Activated CD8-positive, alpha-beta memory T cell treated with anti-CD3 and anti-CD28 coated beads, Interleukin-2, amount 50 U/mL, for 24 hours (primary cell): ENCODE data around the gene DDX10.

Experiments used
- DNase-seq: peaks from one replicate; pipeline ENCODE4 v3.0.0-alpha.2; 2020; ENCODE audit errors: extremely low read depth

The DDX10 gene

DNA sequence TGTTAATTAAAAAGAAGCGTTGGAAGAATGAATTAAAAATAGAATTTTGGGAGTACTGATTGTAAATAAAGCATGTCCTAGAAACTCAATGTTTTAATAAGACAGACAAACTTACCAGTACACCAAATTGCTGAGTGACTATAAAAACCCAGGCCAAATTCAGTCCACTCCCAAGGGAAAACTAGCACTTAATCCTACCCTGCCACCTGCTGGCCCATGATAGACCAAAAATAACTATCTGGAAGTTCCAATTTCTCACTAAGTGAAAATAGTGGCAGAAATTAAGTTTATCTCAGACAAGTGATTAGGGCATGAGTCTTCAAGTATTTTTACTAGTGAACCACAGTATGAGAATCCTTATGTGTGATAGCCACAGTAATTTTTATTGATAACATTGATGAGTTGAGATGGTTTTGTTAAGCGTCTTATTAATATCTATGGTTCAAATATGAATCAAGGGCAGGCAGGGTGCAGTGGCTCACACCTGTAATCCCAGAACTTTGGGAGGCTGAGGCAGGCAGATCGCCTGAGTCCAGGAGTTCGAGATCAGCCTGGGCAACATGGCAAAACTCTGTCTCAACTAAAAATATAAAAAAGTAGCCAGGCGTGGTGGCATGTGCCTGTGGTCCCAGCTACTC lies 9.8 kb upstream of the DDX10 start:
- DNase-seq, result no peak

DNA sequence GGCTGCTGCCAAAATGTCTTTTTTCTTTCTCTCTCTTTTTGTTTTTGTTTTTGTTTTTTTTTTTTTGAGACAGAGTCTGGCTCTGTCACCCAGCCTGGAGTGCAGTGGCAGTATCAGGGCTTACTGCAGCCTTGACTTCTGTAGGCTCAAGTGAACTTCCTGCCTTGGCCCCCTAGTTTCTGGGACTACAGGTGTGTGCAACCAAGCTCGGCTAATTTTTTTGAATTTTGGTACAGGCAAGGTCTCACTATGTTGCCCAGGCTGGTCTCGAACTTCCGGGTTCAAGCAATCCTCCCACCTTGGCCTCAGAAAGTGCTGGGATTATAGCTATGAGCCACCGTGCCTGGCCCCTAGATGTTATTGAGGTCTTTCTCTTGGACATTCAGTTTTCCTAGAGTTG lies 2.2 kb upstream of the DDX10 start:
- no peak for DNase-seq

DNA sequence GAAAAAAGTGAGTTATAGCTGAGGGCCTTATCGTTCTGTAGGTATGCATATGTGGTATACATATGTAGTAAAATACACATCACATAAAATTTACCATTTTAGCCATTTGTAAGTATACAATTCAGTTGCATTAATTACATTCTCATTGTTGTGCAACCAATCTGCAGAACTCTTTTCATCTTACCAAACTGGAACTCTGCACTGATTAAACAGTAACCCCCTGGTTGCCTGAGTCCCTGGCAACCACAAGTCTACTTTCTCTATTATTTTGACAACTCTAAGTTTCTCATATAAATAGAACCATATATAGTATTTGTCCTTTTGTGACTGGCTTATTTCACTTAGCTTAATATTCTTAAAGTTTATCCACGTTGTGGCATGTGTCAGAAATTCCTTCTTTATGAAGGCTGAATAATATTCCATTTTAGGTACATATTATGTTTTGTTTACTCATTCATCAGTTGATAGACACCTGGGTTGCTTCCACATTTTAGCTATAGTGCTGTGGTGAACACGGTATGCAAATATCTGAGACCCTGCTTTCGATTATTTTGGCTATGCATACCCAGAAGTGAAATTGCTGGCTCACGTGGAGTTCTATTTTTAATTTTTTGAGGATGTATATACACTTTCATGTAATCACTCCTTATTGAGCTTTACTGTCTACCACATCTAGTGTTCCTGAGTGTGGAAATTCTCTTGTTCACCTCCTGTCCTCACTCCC lies 1.6 kb upstream of the DDX10 start:
- no peak for DNase-seq

DNA sequence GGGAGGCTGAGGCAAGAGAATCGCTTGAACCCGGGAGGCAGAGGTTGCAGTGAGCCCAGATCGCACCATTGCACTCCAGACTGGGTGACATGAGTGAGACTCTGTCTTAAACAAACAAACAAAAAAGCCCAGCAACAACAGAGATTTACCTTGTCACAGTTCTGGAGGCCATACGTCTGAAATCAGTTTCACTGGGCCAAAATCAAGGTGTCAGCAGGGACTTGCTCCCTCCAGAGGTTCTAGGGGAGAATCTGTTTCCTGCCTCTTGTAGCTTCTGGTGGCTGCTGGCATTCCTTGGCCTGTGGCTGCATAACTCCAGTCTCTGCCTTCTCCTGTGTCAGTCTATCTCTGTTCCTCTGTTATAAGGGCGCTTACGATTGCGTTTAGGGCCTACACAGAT lies 1.5 kb downstream of the DDX10 start:
- no peak for DNase-seq

DNA sequence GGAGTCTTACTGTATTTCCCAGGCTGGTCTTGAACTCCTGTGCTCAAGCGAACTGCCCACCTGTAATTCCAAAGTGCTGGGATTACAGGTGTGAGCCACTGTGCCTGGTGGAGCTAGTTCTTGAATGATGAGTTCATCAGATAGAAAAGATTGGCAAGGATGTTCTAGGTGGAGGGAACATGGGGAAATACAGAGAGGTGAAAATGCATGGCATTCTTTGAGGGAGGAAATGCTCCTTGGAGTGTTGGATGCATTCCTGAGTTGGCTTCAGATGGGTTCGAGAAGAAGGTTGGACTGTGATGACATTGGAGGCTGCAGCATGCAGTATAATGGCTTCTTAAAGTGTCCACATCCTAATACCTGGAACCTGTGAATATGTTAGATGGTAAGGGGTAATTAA lies 4.4 kb downstream of the DDX10 start:
- no peak for DNase-seq

DNA sequence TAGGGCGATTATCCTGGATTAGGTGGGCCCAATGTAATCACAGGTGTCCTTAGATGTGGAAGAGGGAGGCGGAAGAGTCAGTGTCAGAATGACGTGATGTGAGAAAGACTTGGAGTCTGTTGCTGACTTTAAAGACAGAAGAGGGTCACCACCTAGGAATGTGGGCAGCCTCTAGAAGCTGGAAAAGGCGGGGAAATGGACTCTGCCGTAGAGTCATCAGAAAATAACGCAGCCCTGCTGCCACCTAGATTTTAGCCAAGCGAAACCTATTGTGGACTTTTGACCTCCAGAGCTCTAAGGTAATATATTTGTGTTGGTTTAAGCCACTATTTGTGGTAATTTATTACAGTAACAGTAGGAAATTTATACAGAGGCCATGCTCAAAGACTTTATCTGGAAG lies 4.8 kb downstream of the DDX10 start:
- DNase-seq, result no peak

DNA sequence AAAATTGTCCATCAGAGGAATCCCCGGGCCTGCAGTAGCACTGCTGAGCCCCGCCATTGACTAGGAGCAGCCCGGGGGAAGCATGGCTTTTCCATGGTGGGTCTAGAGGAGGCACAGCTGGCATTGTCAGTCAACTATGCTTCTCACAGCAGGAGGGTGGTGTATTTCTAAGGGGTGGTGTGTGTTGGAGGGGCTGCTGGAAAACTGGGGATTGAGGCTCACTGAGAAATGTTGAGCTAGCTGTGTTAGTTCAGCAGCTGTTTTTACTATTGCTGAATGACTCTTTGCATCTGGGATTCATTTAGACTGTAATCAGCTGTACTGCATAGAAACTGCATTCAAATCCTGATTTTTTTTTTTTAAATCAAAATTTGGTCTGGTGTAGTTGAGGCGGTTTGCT lies 5.6 kb downstream of the DDX10 start:
- no peak for DNase-seq

DNA sequence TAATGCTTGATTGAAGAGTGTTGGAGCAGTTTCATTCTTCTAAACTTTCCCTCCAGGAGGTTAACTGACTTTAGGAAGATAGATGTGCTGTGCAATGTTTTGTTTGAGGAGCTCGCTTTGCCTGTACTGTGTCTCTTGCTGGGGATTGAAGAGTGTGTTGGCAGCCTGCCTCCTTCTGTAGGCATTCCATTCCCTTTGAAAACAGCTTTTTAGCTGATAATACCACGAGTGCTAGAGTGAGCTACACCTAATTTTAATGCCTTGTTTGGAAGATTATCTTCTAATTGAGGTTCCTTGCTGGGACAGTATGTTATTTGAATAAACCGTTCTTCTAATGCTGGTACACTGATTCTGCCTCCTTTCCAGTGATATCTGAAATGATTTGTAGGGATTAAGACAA lies 7.2 kb downstream of the DDX10 start:
- no peak for DNase-seq

DNA sequence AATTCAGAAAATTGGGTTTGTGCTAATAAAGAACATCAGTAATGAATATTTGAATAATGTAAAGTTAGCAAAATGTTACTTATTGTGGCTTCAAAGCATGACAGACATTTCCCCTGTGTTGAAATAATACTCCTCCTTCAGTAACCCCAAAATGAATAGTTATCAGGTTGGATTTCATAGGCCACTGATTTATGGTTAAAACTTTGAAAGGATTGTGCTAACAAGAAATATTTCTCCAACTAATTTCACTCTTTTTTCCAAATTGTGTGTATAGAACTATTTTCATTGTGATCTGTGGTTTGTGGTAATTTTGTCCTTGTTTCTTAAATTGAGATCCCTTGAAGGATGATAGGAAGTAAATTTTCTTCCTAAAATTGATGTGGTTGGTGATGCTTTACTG lies 7.9 kb downstream of the DDX10 start:
- DNase-seq, result no peak

DNA sequence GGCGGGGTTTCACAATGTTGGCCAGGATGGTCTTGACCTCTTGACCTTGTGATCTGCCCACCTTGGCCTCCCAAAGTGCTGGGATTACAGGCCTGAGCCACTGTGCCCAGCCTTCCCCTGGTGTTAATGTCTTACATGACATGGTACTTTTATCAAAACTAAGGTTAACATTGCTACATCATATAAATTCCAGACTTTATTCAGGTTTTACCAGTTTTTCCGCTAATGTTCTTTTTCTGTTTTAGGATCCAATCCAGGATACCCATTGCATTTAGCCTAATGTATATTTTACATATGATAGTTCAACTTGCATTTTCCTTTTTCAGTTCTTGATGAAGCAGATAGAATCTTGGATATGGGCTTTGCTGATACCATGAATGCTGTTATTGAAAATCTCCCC lies 14.2 kb downstream of the DDX10 start:
- DNase-seq, result no peak

DNA sequence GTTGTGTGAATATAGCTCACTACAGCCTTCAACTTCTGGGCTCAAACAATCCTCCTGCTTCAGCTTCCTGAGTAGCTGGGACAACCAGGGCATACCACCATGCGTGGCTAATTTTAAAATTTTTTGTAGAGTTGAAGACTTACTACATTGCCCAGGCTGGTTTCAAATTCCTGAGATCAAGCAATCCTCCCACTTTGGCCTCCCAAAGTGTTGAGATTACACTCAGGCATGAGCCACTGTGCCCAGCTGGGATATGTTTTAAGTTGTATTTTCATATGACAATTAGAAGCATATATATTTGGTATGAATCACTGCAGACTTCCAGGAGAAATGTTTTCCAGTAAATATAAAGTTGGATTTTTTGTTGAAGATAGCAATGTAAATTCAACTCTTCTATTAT lies 15.4 kb downstream of the DDX10 start:
- DNase-seq, result no peak

DNA sequence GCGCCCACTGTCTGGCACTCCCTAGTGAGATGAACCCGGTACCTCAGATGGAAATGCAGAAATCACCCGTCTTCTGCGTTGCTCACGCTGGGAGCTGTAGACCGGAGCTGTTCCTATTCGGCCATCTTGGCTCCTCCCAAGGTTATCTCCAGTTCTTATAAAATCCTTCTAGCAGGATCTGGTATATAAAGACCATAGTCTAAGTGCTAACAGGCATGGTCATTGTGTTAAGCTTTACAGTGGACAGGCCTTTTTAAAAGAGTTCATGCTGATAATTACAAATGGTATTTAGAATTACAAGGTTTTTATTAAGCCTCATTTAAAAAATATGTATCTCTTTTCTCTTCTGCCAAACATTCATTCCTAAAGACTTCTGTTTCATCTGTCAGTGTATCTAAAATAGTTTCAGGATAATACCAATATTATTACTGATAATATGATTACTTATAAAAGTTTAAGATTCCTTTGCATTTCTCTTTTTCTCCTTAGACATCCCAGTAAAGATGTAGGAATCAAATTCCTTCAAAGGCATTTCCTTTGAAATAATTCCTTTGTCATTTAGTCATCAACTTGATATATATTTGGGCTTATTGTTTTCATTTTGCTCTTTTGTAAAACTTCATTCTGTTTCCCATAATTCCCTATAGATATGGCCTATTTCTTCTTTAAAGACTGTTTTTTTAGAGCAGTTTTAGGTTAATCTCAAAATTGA lies 20.7 kb downstream of the DDX10 start:
- no peak for DNase-seq

DNA sequence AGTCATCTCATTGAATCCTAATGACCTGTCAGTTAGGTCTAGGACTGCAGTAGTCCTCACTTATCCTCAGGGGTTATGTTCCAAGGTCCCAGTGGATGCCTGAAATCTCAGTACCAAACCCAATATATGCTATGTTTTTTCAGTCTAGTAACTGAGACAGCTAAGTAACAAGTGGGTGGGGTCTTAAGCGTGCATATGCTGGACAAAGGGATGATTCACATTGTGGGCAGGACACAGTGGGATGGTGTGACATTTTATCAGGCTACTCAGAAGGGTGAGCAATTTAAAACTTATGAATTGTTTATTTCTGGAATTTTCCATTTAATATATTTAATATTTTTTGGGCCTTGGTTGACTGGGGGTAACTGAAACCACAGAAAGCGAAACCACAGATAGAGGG lies 29.0 kb downstream of the DDX10 start:
- DNase-seq, result no peak

DNA sequence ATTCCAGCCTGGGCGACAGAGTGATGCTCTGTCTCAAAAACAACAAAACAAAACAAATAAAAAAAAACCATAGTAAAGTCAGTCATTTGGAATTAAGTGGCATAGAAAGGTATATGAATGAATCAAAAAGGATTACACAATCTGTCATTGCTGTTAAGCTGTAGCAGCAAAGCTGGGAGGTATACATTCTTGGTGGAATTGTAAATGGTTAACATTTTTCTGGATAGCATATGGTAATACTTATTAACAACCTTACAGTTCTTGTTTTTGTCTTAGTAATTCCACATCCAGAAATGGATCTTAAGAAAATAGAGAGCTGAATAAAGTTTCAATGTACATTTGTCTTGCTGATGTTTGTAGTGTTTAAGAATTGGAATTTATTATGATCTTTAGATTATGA lies 30.0 kb downstream of the DDX10 start:
- no peak for DNase-seq

DNA sequence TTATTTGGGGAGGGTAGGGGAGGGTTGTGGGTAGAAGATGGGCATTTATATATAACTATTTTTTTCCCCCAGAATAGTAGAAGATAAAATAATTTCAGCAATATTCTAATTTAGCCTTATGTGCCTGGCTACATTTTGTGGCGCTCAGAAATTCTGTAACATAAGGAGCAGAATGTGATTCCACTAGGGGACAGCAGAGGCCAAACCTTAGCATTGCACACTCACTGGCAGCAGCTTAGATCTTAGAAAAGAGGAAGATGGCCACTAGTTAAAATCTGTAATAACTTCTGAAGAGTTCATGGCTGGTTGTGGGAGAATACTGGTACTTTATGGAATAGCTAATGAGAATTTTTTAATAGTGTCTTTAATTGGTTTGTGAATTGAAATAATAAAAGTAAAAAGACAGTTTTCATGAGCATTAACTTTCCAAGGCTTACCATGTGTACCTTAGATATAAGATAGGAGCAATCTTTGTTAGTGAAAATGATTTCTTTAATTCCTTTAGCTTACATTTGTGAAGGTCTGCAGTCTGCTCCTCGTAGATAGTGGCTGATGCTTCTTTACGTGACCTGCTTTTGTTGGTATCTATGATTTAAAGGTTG lies 33.1 kb downstream of the DDX10 start:
- DNase-seq, result no peak

DNA sequence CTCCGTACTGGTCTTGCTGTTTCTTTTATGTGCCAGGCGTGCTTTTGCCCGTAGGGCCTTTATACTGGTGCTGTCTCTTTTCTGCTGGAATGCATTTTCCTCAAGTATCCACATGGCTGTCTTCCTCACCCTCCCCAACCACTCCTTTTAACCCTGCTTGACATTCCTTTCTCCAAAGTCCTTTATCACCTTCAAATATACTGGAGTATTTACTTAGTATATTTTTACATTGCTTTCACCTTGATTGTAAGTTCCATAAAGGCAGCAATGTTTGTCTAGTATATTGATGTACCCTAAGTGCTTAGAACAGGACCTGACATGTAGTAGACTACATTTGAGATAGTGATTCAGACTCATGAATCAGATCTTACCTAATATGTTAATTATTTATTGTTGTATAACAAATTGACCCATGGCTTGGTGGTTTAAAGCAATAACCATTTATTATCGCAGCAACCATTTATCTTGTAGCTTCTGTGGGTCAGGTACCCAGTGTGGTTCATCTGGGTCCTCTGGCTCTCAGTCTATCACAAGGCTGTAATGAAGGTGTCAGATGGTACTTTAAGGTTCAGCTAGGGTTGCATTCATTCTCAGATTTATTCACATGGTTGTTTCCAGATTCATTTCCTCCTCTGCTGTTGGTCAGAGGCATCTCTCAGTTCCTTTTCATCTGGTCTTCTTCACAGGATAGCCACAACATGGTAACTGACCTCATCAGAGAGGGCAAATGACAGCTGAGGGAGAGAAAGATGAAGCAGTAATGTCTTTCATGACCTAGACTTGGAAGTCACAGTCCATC lies 34.2 kb downstream of the DDX10 start:
- DNase-seq, result no peak

DNA sequence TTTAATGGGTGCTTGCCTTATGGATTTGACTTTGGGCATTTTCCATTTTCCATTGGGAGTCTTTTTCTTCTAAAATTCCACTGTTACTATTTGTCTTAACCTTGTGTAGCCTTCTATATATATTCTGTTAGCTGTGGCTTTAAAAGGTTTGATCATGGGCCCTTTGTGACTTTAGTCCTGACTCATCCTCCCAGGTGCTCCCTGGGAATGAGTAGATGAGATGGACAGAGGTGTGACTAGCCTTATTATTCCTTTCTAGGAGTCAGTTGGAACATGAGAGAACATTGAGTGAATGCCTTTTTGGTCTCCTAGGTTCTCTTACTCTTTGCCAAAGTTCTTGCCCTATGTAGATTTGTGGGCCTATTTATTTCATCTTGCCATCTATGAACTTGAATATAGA lies 39.0 kb downstream of the DDX10 start:
- DNase-seq, result no peak

DNA sequence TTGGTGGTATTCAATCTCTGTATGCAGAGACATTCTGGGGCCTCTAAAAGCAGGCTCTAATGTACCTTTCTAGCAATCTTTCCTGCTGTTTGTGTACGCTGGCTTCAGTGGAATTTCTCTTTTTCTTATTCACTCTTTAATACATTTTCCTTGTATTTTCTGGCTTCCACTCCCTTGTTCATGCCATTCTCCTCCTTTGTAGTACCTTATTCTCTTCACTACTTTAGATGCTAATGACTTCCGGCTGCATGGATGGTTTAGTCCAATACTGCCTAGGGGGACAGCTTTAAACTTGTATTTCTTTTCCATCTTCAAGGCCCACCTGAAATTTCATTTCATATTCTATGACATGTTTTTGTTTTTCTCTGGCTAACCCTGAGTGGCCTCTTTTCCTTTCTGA lies 40.2 kb downstream of the DDX10 start:
- DNase-seq, result no peak

DNA sequence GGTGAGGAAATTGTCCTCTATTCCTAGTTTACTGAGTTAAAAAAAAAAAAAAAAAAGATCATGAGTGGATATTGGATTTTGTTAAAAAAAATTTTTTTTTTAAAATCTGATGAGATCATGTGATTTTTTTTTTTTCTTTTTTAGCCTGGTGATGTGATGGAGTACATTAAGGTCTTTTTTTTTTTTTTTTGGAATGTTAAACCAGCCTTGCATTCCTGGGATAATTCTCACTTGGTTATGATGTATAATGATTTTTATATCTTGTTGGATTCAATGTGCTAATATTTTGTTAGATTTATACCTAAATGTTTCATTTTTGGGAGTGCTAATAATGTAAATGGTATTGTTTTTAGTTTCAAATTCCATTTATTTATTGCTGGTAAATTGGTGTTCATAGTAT lies 43.3 kb downstream of the DDX10 start:
- no peak for DNase-seq

DNA sequence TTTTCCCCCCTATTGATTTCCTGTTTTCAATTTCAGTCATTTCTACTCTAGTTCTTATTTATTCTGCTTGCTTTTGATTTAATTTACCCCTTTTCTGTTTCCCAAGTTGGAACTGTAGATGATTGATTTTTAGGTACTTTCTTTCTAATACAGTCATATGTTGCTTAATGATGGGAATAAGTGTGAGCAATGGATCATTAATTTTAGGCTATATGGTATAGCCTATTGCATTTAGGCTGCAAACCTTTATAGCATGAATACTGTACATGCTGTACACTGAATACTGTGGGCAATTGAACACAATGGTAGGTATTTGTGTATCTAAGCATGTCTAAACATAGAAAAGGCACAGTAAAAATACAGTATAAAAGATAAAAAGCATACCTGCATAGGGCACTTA lies 44.9 kb downstream of the DDX10 start:
- DNase-seq, result no peak

DNA sequence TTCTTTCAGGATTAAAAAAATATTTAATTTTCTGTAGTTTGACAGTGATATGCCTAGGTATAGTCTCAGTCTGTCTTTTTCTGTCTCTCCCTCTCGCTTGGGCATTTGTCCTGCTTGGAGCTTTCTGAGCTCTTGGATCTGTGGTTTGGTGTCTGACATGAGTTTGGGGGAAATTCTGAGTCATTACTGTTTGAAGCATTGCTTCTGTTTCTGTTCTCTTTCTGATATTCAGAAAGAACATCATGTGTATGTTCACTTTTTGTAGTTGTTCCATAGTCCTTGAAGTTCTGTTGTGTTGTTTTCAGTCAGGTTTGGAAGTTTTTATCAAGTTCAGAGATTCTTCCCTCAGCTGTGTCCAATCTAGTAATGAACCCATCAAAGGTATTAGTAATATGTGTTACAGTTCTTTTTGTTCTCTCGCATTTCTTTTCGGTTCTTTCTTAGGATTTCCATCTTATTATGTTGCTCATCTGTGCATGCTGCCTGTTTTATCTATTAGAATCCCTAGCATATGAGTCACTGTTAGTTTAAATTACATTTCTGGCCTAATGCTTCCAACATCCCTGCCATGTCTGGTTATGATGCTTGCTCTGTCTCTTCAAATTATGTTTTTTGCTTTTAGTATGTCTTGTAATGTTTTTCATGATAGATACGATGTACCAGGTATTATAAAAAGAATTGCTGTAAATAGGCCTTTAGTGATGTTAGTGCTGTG lies 48.4 kb downstream of the DDX10 start:
- DNase-seq, result no peak
